CD14-positive monocyte (primary cell): ENCODE measurements around the gene CANT1. TPM values are rescaled to one million over a fixed set of nuclear protein-coding genes. Genes with fewer than 3 reads are reported as not detected.

ENCODE experiments used
- DNase-seq, 3 donors: peaks; one replicate each; pipeline ENCODE4 v3.0.0-alpha.2; 2011 to 2022
- H2AFZ ChIP-seq: 2 replicates; pipeline ENCODE4 v1.6.0; 2012; ENCODE audit warnings: mild to moderate bottlenecking, low read depth, low read length, inconsistent platforms; ENCODE audit not compliant: insufficient read depth, poor library complexity, severe bottlenecking
- H3K27ac ChIP-seq, 2 donors: 1 replicate in 1 of 2; 2 replicates in 1 of 2; pipeline ENCODE4 v1.5.1; 2012 to 2013; ENCODE audit warnings: low read length in 2 of 2, control low read depth in 1 of 2, inconsistent platforms in 1 of 2, low read depth in 1 of 2, mild to moderate bottlenecking in 1 of 2
- H3K27me3 ChIP-seq, 2 donors: one replicate each; pipeline versions ENCODE4 v1.6.0 to v1.6.1; 2011 to 2013; ENCODE audit warnings: low read length in 2 of 2; ENCODE audit not compliant: control insufficient read depth in 2 of 2, insufficient read depth in 2 of 2
- H3K36me3 ChIP-seq, 2 donors: replicated peaks in 1 of 2; 1 replicate in 1 of 2; 2 replicates in 1 of 2; pipeline versions ENCODE4 v1.5.1 to v1.6.1; 2012 to 2013; ENCODE audit warnings: low read length in 2 of 2, control low read depth in 1 of 2, inconsistent platforms in 1 of 2, mild to moderate bottlenecking in 1 of 2; ENCODE audit not compliant: insufficient read depth in 2 of 2, control insufficient read depth in 1 of 2
- H3K4me1 ChIP-seq, 2 donors: 1 replicate in 1 of 2; 2 replicates in 1 of 2; pipeline versions ENCODE4 v1.5.1 to v1.6.1; 2012 to 2013; ENCODE audit warnings: low read length in 2 of 2, control low read depth in 1 of 2, inconsistent platforms in 1 of 2, mild to moderate bottlenecking in 1 of 2, moderate library complexity in 1 of 2; ENCODE audit not compliant: insufficient read depth in 2 of 2, control insufficient read depth in 1 of 2
- H3K4me2 ChIP-seq: replicated peaks from 2 replicates; pipeline ENCODE3; 2012; ENCODE audit warnings: low read length, moderate library complexity, mild to moderate bottlenecking; ENCODE audit not compliant: poor library complexity, severe bottlenecking; ENCODE audit errors: extremely low read depth
- H3K4me3 ChIP-seq, 3 experiments: fragments of 200-600 bp in 1 of 3; sonication (generic) in 1 of 3; replicated peaks in 1 of 3; 1 replicate in 2 of 3; 2 replicates in 1 of 3; pipeline ENCODE4 v1.5.1; 2011 to 2013; ENCODE audit warnings: low read length in 3 of 3, mild to moderate bottlenecking in 3 of 3, control low read depth in 2 of 3, low read depth in 2 of 3, inconsistent platforms in 1 of 3, moderate library complexity in 1 of 3
- H3K79me2 ChIP-seq: 2 replicates; pipeline ENCODE4 v1.6.0; 2012; ENCODE audit warnings: mild to moderate bottlenecking, control low read depth, inconsistent platforms, low read length, moderate library complexity; ENCODE audit not compliant: insufficient read depth
- H3K9ac ChIP-seq: 2 replicates; pipeline ENCODE4 v1.6.0; 2017; ENCODE audit warnings: low read length, mild to moderate bottlenecking; ENCODE audit not compliant: insufficient read depth, poor library complexity, severe bottlenecking
- H3K9me3 ChIP-seq, 2 donors: replicated peaks in 1 of 2; 1 replicate in 1 of 2; 2 replicates in 1 of 2; pipeline versions ENCODE4 v1.5.1 to v1.6.1; 2012 to 2013; ENCODE audit warnings: low read length in 2 of 2, control low read depth in 1 of 2; ENCODE audit not compliant: control insufficient read depth in 1 of 2, insufficient read depth in 1 of 2
- H4K20me1 ChIP-seq: 2 replicates; pipeline ENCODE4 v1.6.0; 2012; ENCODE audit warnings: mild to moderate bottlenecking, low read length, control low read depth, moderate library complexity; ENCODE audit not compliant: insufficient read depth
- H3K27ac Mint-ChIP-seq, 7 donors: one replicate each; pipeline ENCODE4 v1.8.0; 2020; ENCODE audit warnings: mild to moderate bottlenecking in 7 of 7, mixed read lengths in 7 of 7, moderate library complexity in 6 of 7, inconsistent platforms in 2 of 7
- H3K27me3 Mint-ChIP-seq, 3 donors: one replicate each; pipeline ENCODE4 v1.8.0; 2021 to 2022; ENCODE audit warnings: low read depth in 3 of 3, mild to moderate bottlenecking in 3 of 3, mixed read lengths in 3 of 3, moderate library complexity in 3 of 3, inconsistent platforms in 1 of 3
- H3K36me3 Mint-ChIP-seq, 2 donors: one replicate each; pipeline ENCODE4 v1.8.0; 2020; ENCODE audit warnings: mixed read lengths in 2 of 2, inconsistent platforms in 1 of 2, mild to moderate bottlenecking in 1 of 2
- H3K4me1 Mint-ChIP-seq: one replicate; pipeline ENCODE4 v1.8.0; 2020; ENCODE audit warnings: mild to moderate bottlenecking, mixed read lengths
- H3K4me3 Mint-ChIP-seq, 2 donors: one replicate each; pipeline ENCODE4 v1.8.0; 2020; ENCODE audit warnings: mild to moderate bottlenecking in 2 of 2, mixed read lengths in 2 of 2, moderate library complexity in 1 of 2
- H3K9me3 Mint-ChIP-seq, 7 donors: one replicate each; pipeline ENCODE4 v1.8.0; 2020 to 2022; ENCODE audit warnings: mixed read lengths in 7 of 7, mild to moderate bottlenecking in 6 of 7, moderate library complexity in 6 of 7, inconsistent platforms in 2 of 7
- WGBS: methylation state at CpG from one replicate; pipeline ENCODE4 v1.1.5; 2013; ENCODE audit warnings: missing lambda C conversion rate; ENCODE audit not compliant: insufficient coverage; 5-methylcytosine and 5-hydroxymethylcytosine counted together
- intact Hi-C, 2 donors: fragments of 100-400 bp; cut with micrococcal nuclease; formaldehyde crosslinking; loops; one replicate each; pipeline versions ENCODE4 v1.15.0 to v1.15.1; 2023
- polyA plus RNA-seq, 3 donors: library from polyadenylated mRNA; depleted of rRNA in 1 of 3; unstranded in 2 of 3; stranded (reverse) in 1 of 3; fragments of 300-500 nt in 2 of 3; fragments of >200 nt in 1 of 3; fragmentation: Illumina TruSeq in 2 of 3; gene quantifications; 1 replicate in 2 of 3; 2 replicates in 1 of 3; pipeline ENCODE4 v1.2.3, GENCODE V29; 2012 to 2021
- TF ChIP-seq, protein P1 (sequence below): fragments of 200-600 bp; IDR thresholded peaks from one replicate; pipeline ENCODE4 v1.8.0; 2022; ENCODE audit warnings: antibody characterized with exemption, mild to moderate bottlenecking

Gene CANT1
- polyA plus RNA-seq, 3 donors, result 10.6 to 16.6 (median 14.3) TPM

DNA sequence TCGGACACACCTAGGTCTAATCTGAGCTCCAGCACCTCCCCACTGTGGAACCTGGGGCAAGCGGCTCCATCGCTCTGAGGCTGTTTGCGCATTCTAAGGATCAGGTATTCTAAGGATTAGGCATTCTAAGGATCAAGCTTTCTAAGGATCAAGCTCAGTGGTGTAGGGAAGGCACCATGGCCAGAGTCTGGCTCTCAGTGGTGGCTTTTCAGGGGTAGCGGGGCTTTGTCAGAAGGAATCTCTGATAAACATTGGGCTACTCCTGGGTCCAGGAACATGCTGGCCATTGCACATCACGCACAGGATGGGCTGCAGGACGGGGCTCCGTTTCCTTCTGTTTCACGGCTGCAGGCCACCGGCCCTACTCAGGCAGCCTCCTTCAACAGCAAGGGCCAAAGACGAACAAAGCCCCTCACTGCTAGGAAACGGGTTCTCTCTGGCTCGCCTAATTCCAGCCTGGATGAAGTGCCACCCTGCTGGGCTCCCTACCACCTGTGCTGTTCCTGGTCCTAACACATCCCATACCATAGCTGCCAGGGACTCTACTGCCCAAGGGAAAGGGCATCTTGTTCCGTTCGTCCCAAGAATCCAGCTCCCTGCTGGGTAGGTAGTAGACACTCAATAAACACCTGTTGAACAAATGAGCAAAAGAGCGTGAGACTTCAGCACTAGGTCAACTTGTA is 19.9 kb upstream of the CANT1 start:
- Mint-ChIP-seq H3K27me3 (peaks cover 67 to 94% (median 73%) of the 10 kb centered on the region in 3 donors), H3K4me1 (peaks cover 3% of the 10 kb centered on the region)

GRCh38 chr17:79028496-79029326 is 19.1 kb upstream of the CANT1 start:
- 69% methylated on average over 10 of the region's 17 CpGs for WGBS
- peak overlapping the region in 1 of 2 donors; percentile 39 for H3K4me3 Mint-ChIP-seq
- no peaks in the 10 kb centered on the region for H3K79me2 ChIP-seq
- H3K9me3 Mint-ChIP-seq, result peaks cover 0 to 14% (median 3%) of the 10 kb centered on the region in 7 donors
- intact Hi-C loops, result no loop called here
- peak overlapping the region in 1 of 7 donors; percentile 40 for H3K27ac Mint-ChIP-seq
- peaks cover 9% of the 10 kb centered on the region in 2 donors for H3K4me1 ChIP-seq
- H3K36me3 ChIP-seq, result no peaks in the 10 kb centered on the region
- no peak for DNase-seq
- H3K27me3 Mint-ChIP-seq, result peaks cover 71 to 94% (median 75%) of the 10 kb centered on the region in 3 donors
- H3K4me1 Mint-ChIP-seq, result peaks cover 9% of the 10 kb centered on the region
- no peak overlapping the region for H3K9ac ChIP-seq
- no peak overlapping the region for H3K27ac ChIP-seq
- H3K4me3 ChIP-seq, result no peak overlapping the region
- no peak overlapping the region for H3K4me2 ChIP-seq
- TF ChIP-seq, protein P1, sequence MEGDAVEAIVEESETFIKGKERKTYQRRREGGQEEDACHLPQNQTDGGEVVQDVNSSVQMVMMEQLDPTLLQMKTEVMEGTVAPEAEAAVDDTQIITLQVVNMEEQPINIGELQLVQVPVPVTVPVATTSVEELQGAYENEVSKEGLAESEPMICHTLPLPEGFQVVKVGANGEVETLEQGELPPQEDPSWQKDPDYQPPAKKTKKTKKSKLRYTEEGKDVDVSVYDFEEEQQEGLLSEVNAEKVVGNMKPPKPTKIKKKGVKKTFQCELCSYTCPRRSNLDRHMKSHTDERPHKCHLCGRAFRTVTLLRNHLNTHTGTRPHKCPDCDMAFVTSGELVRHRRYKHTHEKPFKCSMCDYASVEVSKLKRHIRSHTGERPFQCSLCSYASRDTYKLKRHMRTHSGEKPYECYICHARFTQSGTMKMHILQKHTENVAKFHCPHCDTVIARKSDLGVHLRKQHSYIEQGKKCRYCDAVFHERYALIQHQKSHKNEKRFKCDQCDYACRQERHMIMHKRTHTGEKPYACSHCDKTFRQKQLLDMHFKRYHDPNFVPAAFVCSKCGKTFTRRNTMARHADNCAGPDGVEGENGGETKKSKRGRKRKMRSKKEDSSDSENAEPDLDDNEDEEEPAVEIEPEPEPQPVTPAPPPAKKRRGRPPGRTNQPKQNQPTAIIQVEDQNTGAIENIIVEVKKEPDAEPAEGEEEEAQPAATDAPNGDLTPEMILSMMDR, result no peak
- peaks cover 0 to 3% of the 10 kb centered on the region in 2 donors for H3K36me3 Mint-ChIP-seq
- H4K20me1 ChIP-seq, result no peaks in the 10 kb centered on the region
- peaks cover 0 to 2% of the 10 kb centered on the region in 2 donors for H3K9me3 ChIP-seq
- H3K27me3 ChIP-seq, result peaks cover 16 to 62% of the 10 kb centered on the region in 2 donors
- H2AFZ ChIP-seq, result no peak overlapping the region

More for the DNA sequence above, 19.9 kb upstream of the CANT1 start:
- intact Hi-C loops, result no loop called here
- TF ChIP-seq, protein P1, result no peak
- H3K4me1 ChIP-seq, result peaks cover 2% of the 10 kb centered on the region in 2 donors
- Mint-ChIP-seq H3K4me3 (peak overlapping the region in 1 of 2 donors; percentile 37), H3K9me3 (peaks cover 0 to 10% (median 3%) of the 10 kb centered on the region in 7 donors), H3K36me3 (no peaks in the 10 kb centered on the region), H3K27ac (no peak overlapping the region)
- DNase-seq, result no peak
- H3K36me3 ChIP-seq, result no peaks in the 10 kb centered on the region
- WGBS, result 95% methylated on average over 10 of the region's 16 CpGs
- H2AFZ ChIP-seq, result no peak overlapping the region
- H3K4me2 ChIP-seq, result no peak overlapping the region
- no peaks in the 10 kb centered on the region for H4K20me1 ChIP-seq
- no peaks in the 10 kb centered on the region for H3K9me3 ChIP-seq
- H3K4me3 ChIP-seq, result no peak overlapping the region
- H3K27ac ChIP-seq, result no peak overlapping the region
- peaks cover 12 to 57% of the 10 kb centered on the region in 2 donors for H3K27me3 ChIP-seq
- no peaks in the 10 kb centered on the region for H3K79me2 ChIP-seq
- H3K9ac ChIP-seq, result no peak overlapping the region
